AML-193 (cell line): Measurements from ENCODE around the gene ARHGAP35.
"Not testable (repeated sequence)": the region's sequence is repeated elsewhere in the genome, so short reads cannot be mapped to it uniquely, and the experiment has no call there.

ENCODE experiments used
- DNase-seq, 2 experiments: peaks; one replicate each; lab custom pipeline; 2025; lab: John Stamatoyannopoulos, UW

The ARHGAP35 gene

GRCh38 chr19:46871173-46871572, 10.4 kb downstream of the ARHGAP35 start:
- DNase-seq: not testable (repeated sequence)

- DNase-seq: no peak
These were observed 12.2 kb downstream of the ARHGAP35 start for GRCh38 chr19:46872967-46873366.

- DNase-seq: no peak
These were observed 14.4 kb downstream of the ARHGAP35 start for GRCh38 chr19:46875234-46875633.

GRCh38 chr19:46875657-46876056, 14.9 kb downstream of the ARHGAP35 start:
- DNase-seq: no peak

GRCh38 chr19:46878613-46879375, 18.0 kb downstream of the ARHGAP35 start:
- no peak for DNase-seq

GRCh38 chr19:46880431-46880830, 19.6 kb downstream of the ARHGAP35 start:
- DNase-seq: no peak

- no peak for DNase-seq
These were observed 20.3 kb downstream of the ARHGAP35 start for GRCh38 chr19:46881092-46881491.

GRCh38 chr19:46882034-46882433, 21.2 kb downstream of the ARHGAP35 start:
- DNase-seq: no peak

GRCh38 chr19:46882751-46883150, 22.0 kb downstream of the ARHGAP35 start:
- DNase-seq: not testable (repeated sequence)

GRCh38 chr19:46885411-46885810, 24.6 kb downstream of the ARHGAP35 start:
- DNase-seq: no peak

GRCh38 chr19:46886546-46887239, 25.9 kb downstream of the ARHGAP35 start:
- DNase-seq: no peak

GRCh38 chr19:46887240-46887782, 26.5 kb downstream of the ARHGAP35 start:
- no peak for DNase-seq

- DNase-seq: no peak
These were observed 29.8 kb downstream of the ARHGAP35 start for GRCh38 chr19:46890423-46891170.

- DNase-seq: no peak
These were observed 31.7 kb downstream of the ARHGAP35 start for GRCh38 chr19:46892252-46893179.

GRCh38 chr19:46896076-46896794, 35.4 kb downstream of the ARHGAP35 start:
- DNase-seq: no peak

GRCh38 chr19:46898731-46899130, 37.9 kb downstream of the ARHGAP35 start:
- no peak for DNase-seq

- no peak for DNase-seq
These were observed 39.5 kb downstream of the ARHGAP35 start for GRCh38 chr19:46900341-46900740.

GRCh38 chr19:46901701-46902401, 41.1 kb downstream of the ARHGAP35 start:
- no peak for DNase-seq

- no peak for DNase-seq
These were observed 41.6 kb downstream of the ARHGAP35 start for GRCh38 chr19:46902402-46902766.

- DNase-seq: no peak
These were observed 42.7 kb downstream of the ARHGAP35 start for GRCh38 chr19:46903458-46903857.
